ENCODE measurements around the gene ZFYVE26.

The ZFYVE26 gene

DNA sequence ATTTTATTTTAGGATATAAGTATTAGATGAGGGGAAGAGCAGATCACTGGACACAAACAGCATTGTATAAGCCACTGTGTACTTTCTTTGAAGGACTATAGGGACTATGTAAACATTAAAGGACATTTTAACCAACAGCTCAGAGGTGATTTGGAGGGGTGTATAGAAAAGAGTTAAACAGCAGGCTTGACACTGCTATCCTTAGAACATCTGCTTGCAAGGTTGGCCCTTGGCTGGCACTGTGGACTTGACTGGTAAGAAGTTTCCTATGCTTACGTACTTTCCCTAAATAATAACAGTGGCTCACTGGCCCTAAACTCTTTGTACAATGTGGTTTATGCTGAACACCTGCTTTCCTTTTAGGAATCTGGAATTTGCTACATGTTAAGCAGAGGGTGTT, 28.7 kb downstream of the ZFYVE26 start:
- ChIA-PET CTCF (no interaction called here), POLR2A (ENCODE audit: low non-redundant PET) (no interaction called here)

GRCh38 chr14:67785270-67786109, 30.9 kb downstream of the ZFYVE26 start:
- H3K27ac ChIP-seq: no peak overlapping the region
- no peak for DNase-seq (ENCODE audit: low spot score)
- TF ChIP-seq, protein P1, sequence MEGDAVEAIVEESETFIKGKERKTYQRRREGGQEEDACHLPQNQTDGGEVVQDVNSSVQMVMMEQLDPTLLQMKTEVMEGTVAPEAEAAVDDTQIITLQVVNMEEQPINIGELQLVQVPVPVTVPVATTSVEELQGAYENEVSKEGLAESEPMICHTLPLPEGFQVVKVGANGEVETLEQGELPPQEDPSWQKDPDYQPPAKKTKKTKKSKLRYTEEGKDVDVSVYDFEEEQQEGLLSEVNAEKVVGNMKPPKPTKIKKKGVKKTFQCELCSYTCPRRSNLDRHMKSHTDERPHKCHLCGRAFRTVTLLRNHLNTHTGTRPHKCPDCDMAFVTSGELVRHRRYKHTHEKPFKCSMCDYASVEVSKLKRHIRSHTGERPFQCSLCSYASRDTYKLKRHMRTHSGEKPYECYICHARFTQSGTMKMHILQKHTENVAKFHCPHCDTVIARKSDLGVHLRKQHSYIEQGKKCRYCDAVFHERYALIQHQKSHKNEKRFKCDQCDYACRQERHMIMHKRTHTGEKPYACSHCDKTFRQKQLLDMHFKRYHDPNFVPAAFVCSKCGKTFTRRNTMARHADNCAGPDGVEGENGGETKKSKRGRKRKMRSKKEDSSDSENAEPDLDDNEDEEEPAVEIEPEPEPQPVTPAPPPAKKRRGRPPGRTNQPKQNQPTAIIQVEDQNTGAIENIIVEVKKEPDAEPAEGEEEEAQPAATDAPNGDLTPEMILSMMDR (conservative IDR thresholded peaks at IDR 0.05; ENCODE audit: low read depth): no peak
- POLR2A ChIA-PET (ENCODE audit: low non-redundant PET): no interaction called here
- CTCF ChIA-PET: interaction anchor here (0.5 kb wide), 1 partner anchor 1048 kb away, joined by 3 read pairs; no protein-coding TSS in a partner anchor

More for the DNA sequence above, 28.7 kb downstream of the ZFYVE26 start:
- no peak overlapping the region for H3K27ac ChIP-seq
- TF ChIP-seq, protein P1 (conservative IDR thresholded peaks at IDR 0.05; ENCODE audit: low read depth): no peak
- DNase-seq (ENCODE audit: low spot score): no peak

GRCh38 chr14:67784244-67784823, 32.1 kb downstream of the ZFYVE26 start:
- DNase-seq (ENCODE audit: low spot score): no peak
- ChIA-PET CTCF (no interaction called here), POLR2A (ENCODE audit: low non-redundant PET) (no interaction called here)
- H3K27ac ChIP-seq: no peak overlapping the region
- TF ChIP-seq, protein P1 (conservative IDR thresholded peaks at IDR 0.05; ENCODE audit: low read depth): no peak

- POLR2A ChIA-PET (ENCODE audit: low non-redundant PET): interaction anchor here (0.6 kb wide), 1 partner anchor 16 kb away, joined by 3 read pairs; no protein-coding TSS in a partner anchor
- CTCF ChIA-PET: interaction anchor here (0.5 kb wide), 1 partner anchor 12 kb away, joined by 4 read pairs; no protein-coding TSS in a partner anchor
- TF ChIP-seq, protein P1 (conservative IDR thresholded peaks at IDR 0.05; ENCODE audit: low read depth): no peak
- H3K27ac ChIP-seq: no peak overlapping the region
- no peak for DNase-seq (ENCODE audit: low spot score)
Measured at GRCh38 chr14:67782090-67782489, 34.3 kb downstream of the ZFYVE26 start.

DNA sequence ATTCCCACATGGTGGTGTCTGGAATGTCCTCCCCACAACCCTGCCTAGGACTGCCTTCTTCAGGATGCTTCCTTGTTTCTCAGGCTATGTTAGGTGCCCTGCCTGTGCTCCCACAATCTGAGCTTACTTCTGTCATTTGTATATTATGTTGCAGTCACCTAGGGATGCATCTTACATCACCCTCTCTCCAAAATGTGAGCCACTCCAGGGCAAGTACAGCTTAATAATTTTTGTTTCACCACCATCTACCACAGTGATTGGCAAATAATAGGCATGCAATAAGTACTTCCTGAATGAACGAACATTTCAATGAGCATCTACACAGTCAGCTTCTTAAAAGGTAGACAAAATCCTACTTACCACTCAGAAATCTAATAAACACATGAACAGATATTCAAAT, 37.6 kb downstream of the ZFYVE26 start:
- TF ChIP-seq, protein P1 (conservative IDR thresholded peaks at IDR 0.05; ENCODE audit: low read depth): no peak
- H3K27ac ChIP-seq: no peak overlapping the region
- no peak for DNase-seq (ENCODE audit: low spot score)
- ChIA-PET POLR2A (ENCODE audit: low non-redundant PET) (no interaction called here), CTCF (no interaction called here)

DNA sequence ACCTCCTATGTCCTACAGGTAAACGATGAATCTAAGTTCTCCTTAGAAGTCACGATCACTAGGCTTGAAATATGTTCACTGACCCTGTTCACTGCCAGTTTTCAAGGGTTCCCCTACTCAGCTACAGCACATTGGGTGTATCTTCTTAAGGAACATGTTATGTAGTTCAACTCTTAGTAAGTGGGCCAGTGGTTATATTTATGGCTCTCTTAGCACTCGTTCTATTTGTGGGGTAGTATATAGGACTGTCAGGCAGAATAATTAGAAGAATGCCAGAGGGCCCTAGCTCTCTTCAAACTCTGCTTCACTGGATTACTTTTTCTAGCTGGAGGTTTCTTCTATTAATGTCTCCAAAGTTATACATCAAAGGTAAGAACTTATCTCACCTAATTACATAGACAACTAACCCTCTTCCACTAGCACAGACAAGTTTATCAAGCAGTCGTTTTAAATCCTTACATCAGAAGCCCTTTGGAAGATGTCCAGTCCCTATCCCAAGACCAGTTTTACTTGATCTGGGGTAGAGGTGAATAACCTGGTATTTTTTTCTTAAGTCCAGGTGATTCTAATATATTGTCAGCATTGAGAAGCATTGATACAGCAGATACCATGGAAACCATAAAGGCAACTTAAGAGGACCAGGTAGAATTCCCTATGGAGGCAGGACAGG, 39.6 kb downstream of the ZFYVE26 start:
- CTCF ChIA-PET: no interaction called here
- POLR2A ChIA-PET (ENCODE audit: low non-redundant PET): no interaction called here

More for the DNA sequence above, 39.6 kb downstream of the ZFYVE26 start:
- DNase-seq (ENCODE audit: low spot score): no peak
- TF ChIP-seq, protein P1 (conservative IDR thresholded peaks at IDR 0.05; ENCODE audit: low read depth): no peak
- no peak overlapping the region for H3K27ac ChIP-seq
